OCI-LY1 (cell line): ENCODE data around the gene MFAP2.
A peak's percentile ranks its signal among the peaks of the same experiment; 100 is the strongest.

Source experiments
- H2AFZ ChIP-seq: fragments of 200-600 bp; sonication (generic), shearing (Covaris generic); 2 replicates; pipeline ENCODE4 v1.6.0; 2014; ENCODE audit warnings: antibody characterized with exemption, mild to moderate bottlenecking, low read length
- H3F3A ChIP-seq: fragments of 200-600 bp; sonication (generic), shearing (Covaris generic); 2 replicates; pipeline ENCODE4 v1.6.0; 2014; ENCODE audit warnings: mild to moderate bottlenecking, antibody characterized with exemption, low read length, moderate library complexity; ENCODE audit not compliant: insufficient read depth
- H3K27ac ChIP-seq: fragments of 200-600 bp; sonication (generic); 2 replicates; pipeline ENCODE4 v1.5.1; 2014; ENCODE audit warnings: low read length, mixed run types, mild to moderate bottlenecking, low read depth; ENCODE audit not compliant: poor library complexity, severe bottlenecking
- H3K27me3 ChIP-seq: fragments of 200-600 bp; sonication (generic); 2 replicates; pipeline ENCODE4 v1.6.0; 2014; ENCODE audit warnings: antibody characterized with exemption, mild to moderate bottlenecking, low read length, moderate library complexity; ENCODE audit not compliant: insufficient read depth
- H3K36me3 ChIP-seq: fragments of 200-600 bp; sonication (generic); 2 replicates; pipeline ENCODE4 v1.6.1; 2014; ENCODE audit warnings: mild to moderate bottlenecking, antibody characterized with exemption, low read length, moderate library complexity, mixed read lengths; ENCODE audit not compliant: insufficient read depth
- H3K4me1 ChIP-seq: fragments of 200-600 bp; sonication (generic); 2 replicates; pipeline ENCODE4 v1.5.1; 2014; ENCODE audit warnings: mild to moderate bottlenecking, low read length, moderate library complexity; ENCODE audit not compliant: insufficient read depth, severe bottlenecking
- H3K4me2 ChIP-seq: fragments of 200-600 bp; sonication (generic), shearing (Covaris generic); 2 replicates; pipeline ENCODE4 v1.6.1; 2014; ENCODE audit warnings: low read length
- H3K4me3 ChIP-seq: fragments of 200-600 bp; sonication (generic); 2 replicates; pipeline ENCODE4 v1.5.1; 2014; ENCODE audit warnings: low read length, low read depth, mild to moderate bottlenecking, mixed read lengths; ENCODE audit not compliant: poor library complexity, severe bottlenecking
- H3K79me2 ChIP-seq: fragments of 200-600 bp; shearing (Covaris generic); 2 replicates; pipeline ENCODE4 v1.6.1; 2016; ENCODE audit warnings: mixed run types, low read length, mixed read lengths; ENCODE audit not compliant: insufficient read depth
- H3K9ac ChIP-seq: fragments of 200-600 bp; sonication (generic), shearing (Covaris generic); 2 replicates; pipeline ENCODE4 v1.6.1; 2014; ENCODE audit warnings: mild to moderate bottlenecking, low read length, mixed read lengths
- H3K9me2 ChIP-seq: fragments of 200-600 bp; sonication (generic), shearing (Covaris generic); 2 replicates; pipeline ENCODE4 v1.6.1; 2014; ENCODE audit warnings: low read depth, mild to moderate bottlenecking, low read length, mixed read lengths
- H3K9me3 ChIP-seq: fragments of 200-600 bp; shearing (Covaris generic); 2 replicates; pipeline ENCODE4 v1.6.1; 2014; ENCODE audit warnings: low read length, mixed read lengths
- H4K20me1 ChIP-seq: fragments of 200-600 bp; sonication (generic), shearing (Covaris generic); 2 replicates; pipeline ENCODE4 v1.6.0; 2016; ENCODE audit warnings: mild to moderate bottlenecking, low read length; ENCODE audit not compliant: insufficient read depth
- CTCF ChIP-seq: fragments of 200-600 bp; sonication (generic), shearing (Covaris generic); IDR thresholded peaks from 2 replicates; pipeline ENCODE4 v1.5.1; 2017; ENCODE audit warnings: mild to moderate bottlenecking, antibody characterized with exemption, low read length, moderate library complexity, mixed read lengths
- EZH2 ChIP-seq: fragments of 200-600 bp; sonication (generic), shearing (Covaris generic); IDR thresholded peaks from 2 replicates; pipeline ENCODE4 v1.8.0; 2017; ENCODE audit warnings: borderline replicate concordance, mixed run types, mild to moderate bottlenecking, antibody characterized with exemption, low read length, moderate library complexity, mixed read lengths

MFAP2 gene

DNA sequence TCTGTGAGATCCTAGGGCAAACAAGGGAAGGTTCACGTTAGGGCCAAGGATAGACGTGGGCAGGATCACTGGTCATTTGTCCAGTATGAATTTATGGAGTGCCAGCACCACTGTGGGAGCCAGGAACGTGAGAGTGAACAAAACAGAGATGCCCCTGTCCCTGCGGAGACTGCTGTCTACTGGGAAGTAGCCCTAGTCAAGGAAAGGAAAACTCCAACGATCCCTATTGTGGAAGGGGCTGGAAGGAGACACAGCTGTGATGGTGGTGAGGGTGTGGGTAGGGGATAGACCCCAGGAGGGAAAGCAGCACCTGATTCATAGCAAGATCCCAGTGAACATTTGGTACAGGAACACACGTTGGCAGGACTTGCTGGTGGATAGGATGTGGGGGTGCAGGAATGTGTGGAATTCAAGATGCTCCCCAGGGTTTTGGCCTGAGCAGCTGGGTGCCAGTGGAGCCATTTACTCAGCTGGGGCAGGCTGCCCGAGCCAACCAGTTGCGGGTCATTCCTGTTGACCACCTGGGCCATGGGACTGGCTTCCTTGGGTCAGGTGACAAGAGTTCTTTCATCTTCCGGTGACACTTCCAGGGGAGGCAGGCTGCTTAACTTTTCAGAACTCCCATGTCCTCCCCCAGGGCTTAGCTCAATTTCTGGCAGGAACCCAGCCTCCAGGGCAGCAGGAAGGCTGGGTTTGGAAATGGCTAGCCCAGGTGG is 32.5 kb upstream of the MFAP2 start:
- Histone ChIP-seq H3K9me2 (no peaks in the 10 kb centered on the region), H3K36me3 (peaks cover 6% of the 10 kb centered on the region; the same call in 1 of the 2 replicates), H3K4me1 (peaks cover 18% of the 10 kb centered on the region), H3K27me3 (no peaks in the 10 kb centered on the region; the same call in 1 of the 2 replicates), H3K27ac (no peak overlapping the region), H3K9me3 (no peaks in the 10 kb centered on the region), H4K20me1 (no peaks in the 10 kb centered on the region), H3K79me2 (no peaks in the 10 kb centered on the region), H3K9ac (no peak overlapping the region; the same call in 1 of the 2 replicates), H3F3A (no peaks in the 10 kb centered on the region), H3K4me3 (no peak overlapping the region), H3K4me2 (no peak overlapping the region), H2AFZ (no peak overlapping the region)
- TF ChIP-seq CTCF (no peak), EZH2 (no peak)

GRCh38 chr1:17011439-17012307 is 31.3 kb upstream of the MFAP2 start, which contains the start of gene ATP13A2:
Gene ATP13A2, minus strand, starts transcription at chr1:17011928. Its CDS starts 190 bp downstream, at chr1:17011738.
- H3K4me3 ChIP-seq = peak within 1 kb of the TSS; percentile 90
- no peaks in the 10 kb centered on the region for H3F3A ChIP-seq
- TF ChIP-seq CTCF (no peak), EZH2 (no peak)
- H3K4me2 ChIP-seq = peak within 1 kb of the TSS; percentile 96
- H3K27me3 ChIP-seq = no peaks in the 10 kb centered on the region; the same call in 1 of the 2 replicates
- H3K27ac ChIP-seq = no peak within 1 kb of the TSS
- peaks cover 18% of the 10 kb centered on the region for H3K4me1 ChIP-seq
- H3K36me3 ChIP-seq = no peaks in the 10 kb centered on the region
- H3K79me2 ChIP-seq = no peaks in the 10 kb centered on the region
- H3K9me2 ChIP-seq = no peaks in the 10 kb centered on the region
- peak within 1 kb of the TSS; percentile 76 for H3K9ac ChIP-seq
- H2AFZ ChIP-seq = peak within 1 kb of the TSS; percentile 97
- H3K9me3 ChIP-seq = no peaks in the 10 kb centered on the region
- H4K20me1 ChIP-seq = no peaks in the 10 kb centered on the region

DNA sequence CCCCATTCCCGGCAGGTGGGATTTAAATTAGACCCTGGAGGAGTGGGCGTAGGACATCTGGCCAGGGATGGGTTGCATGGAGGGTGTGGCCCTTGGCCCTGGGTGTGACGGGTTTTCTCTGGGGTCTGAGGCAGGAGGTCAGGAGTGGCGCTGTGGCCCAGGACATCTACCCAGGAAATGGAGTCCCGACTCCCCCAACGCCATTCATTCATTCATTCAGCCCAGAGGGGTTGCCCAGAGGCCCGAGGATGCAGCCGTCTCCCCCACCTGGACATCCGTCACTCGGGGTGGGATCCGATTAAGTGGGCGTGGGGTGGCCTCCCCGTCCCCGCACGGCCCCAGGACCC is 30.6 kb upstream of the MFAP2 start:
- no peak overlapping the region for H2AFZ ChIP-seq
- peak overlapping the region; percentile 92 for H3K4me2 ChIP-seq
- H3K36me3 ChIP-seq = no peaks in the 10 kb centered on the region
- no peaks in the 10 kb centered on the region for H3F3A ChIP-seq
- H3K9ac ChIP-seq = peak overlapping the region; percentile 76
- no peaks in the 10 kb centered on the region for H3K9me2 ChIP-seq
- no peak overlapping the region for H3K27ac ChIP-seq
- no peaks in the 10 kb centered on the region for H3K9me3 ChIP-seq
- H4K20me1 ChIP-seq = no peaks in the 10 kb centered on the region
- TF ChIP-seq EZH2 = no peak
- no peak for TF ChIP-seq CTCF
- H3K4me3 ChIP-seq = peak overlapping the region; percentile 90
- H3K27me3 ChIP-seq = no peaks in the 10 kb centered on the region; the same call in 1 of the 2 replicates
- no peaks in the 10 kb centered on the region for H3K79me2 ChIP-seq
- H3K4me1 ChIP-seq = peaks cover 18% of the 10 kb centered on the region
